ENCODE measurements around the gene ZNF25.
"Not testable (repeated sequence)": the region's sequence is repeated elsewhere in the genome, so short reads cannot be mapped to it uniquely, and the experiment has no call there.

ZNF25 gene

GRCh38 chr10:37937864-37938263 lies 38.6 kb downstream of the ZNF25 start:
- DNase-seq: no peak

- no peak for DNase-seq
These were observed 41.7 kb downstream of the ZNF25 start for GRCh38 chr10:37934791-37935190.

GRCh38 chr10:37930423-37930822 lies 46.0 kb downstream of the ZNF25 start:
- no peak for DNase-seq

- not testable (repeated sequence) for DNase-seq
These were observed 68.3 kb downstream of the ZNF25 start for GRCh38 chr10:37908165-37908564.

- no peak for DNase-seq
These were observed 70.1 kb downstream of the ZNF25 start for GRCh38 chr10:37906382-37906781.
